Activated CD4-positive, CD25-positive, alpha-beta regulatory T cell treated with anti-CD3 and anti-CD28 coated beads, Interleukin-2, amount 50 U/mL, for 16 hours (primary cell): ENCODE measurements around the gene ARID1B.

Experiments used
- DNase-seq: peaks from one replicate; pipeline ENCODE4 v3.0.0-alpha.2; 2020; ENCODE audit warnings: low read depth, low spot score

ARID1B gene

GRCh38 chr6:156984178-156984738, 207.1 kb downstream of the ARID1B start:
- DNase-seq = no peak

GRCh38 chr6:156985309-156985708, 208.1 kb downstream of the ARID1B start:
- no peak for DNase-seq

GRCh38 chr6:156988276-156989158, 211.3 kb downstream of the ARID1B start:
- no peak for DNase-seq

GRCh38 chr6:156989159-156989806, 212.1 kb downstream of the ARID1B start:
- DNase-seq = no peak

GRCh38 chr6:156992020-156992804, 215.0 kb downstream of the ARID1B start:
- DNase-seq = no peak

- no peak for DNase-seq
Measured at GRCh38 chr6:156993713-156994112, 216.5 kb downstream of the ARID1B start.

GRCh38 chr6:156994215-156995076, 217.3 kb downstream of the ARID1B start:
- no peak for DNase-seq

- no peak for DNase-seq
Measured at GRCh38 chr6:156995502-156995901, 218.3 kb downstream of the ARID1B start.

GRCh38 chr6:156996265-156996664, 219.1 kb downstream of the ARID1B start:
- DNase-seq = no peak

GRCh38 chr6:156998794-156999330, 221.7 kb downstream of the ARID1B start:
- DNase-seq = no peak

- DNase-seq = no peak
Measured at GRCh38 chr6:156999762-157000161, 222.6 kb downstream of the ARID1B start.

- DNase-seq = no peak
Measured at GRCh38 chr6:157001716-157002115, 224.5 kb downstream of the ARID1B start.

GRCh38 chr6:157002774-157003173, 225.6 kb downstream of the ARID1B start:
- no peak for DNase-seq

GRCh38 chr6:157005940-157006339, 228.8 kb downstream of the ARID1B start:
- no peak for DNase-seq

- no peak for DNase-seq
Measured at GRCh38 chr6:157008568-157008967, 231.4 kb downstream of the ARID1B start.

- DNase-seq = no peak
Measured at GRCh38 chr6:157012355-157012754, 235.2 kb downstream of the ARID1B start.

GRCh38 chr6:157013649-157014304, 236.6 kb downstream of the ARID1B start:
- DNase-seq = no peak

GRCh38 chr6:157014871-157015270, 237.7 kb downstream of the ARID1B start:
- DNase-seq = no peak

- no peak for DNase-seq
Measured at GRCh38 chr6:157017022-157017421, 239.8 kb downstream of the ARID1B start.

- DNase-seq = no peak
Measured at GRCh38 chr6:157017861-157018260, 240.7 kb downstream of the ARID1B start.
